ENCODE results near the gene PTCH2.
A peak's percentile ranks its signal among the peaks of the same experiment; 100 is the strongest.
"Not testable (repeated sequence)": the region's sequence is repeated elsewhere in the genome, so short reads cannot be mapped to it uniquely, and the experiment has no call there.

Gene PTCH2

DNA sequence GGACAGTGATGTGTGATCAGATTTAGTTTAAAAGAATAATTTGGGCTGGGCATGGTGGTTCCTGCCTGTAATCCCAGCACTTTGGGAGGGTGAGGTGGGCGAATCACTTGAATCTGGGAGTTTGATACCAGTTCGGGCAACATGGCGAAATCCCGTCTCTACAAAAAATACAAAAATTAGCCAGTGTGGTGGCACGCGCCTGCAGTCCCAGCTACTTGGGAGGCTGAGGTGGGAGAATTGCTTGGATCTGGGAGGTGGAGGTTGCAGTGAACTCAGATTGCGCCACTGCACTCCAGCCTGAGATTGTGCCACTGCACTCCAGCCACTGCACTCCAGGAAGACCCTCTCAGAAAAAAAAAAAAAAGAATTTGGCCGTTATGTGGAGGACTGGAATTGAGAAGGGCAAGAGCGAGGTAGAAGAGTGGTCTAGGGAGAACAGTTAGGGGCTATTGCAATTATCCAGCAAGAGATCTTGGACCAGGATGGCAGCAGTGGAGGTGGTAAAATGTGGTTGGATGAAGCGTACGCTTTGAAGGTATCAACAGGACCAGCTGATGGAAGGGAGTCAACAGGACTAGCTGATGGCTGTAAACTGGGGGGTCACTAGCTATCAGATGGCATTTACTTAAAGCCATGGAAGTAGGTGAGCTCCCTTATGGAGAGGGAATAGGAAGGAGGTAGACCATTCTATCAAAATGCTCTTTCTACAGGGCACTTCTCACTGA lies 25.1 kb downstream of the PTCH2 start:
- DNase-seq, result no peak

DNA sequence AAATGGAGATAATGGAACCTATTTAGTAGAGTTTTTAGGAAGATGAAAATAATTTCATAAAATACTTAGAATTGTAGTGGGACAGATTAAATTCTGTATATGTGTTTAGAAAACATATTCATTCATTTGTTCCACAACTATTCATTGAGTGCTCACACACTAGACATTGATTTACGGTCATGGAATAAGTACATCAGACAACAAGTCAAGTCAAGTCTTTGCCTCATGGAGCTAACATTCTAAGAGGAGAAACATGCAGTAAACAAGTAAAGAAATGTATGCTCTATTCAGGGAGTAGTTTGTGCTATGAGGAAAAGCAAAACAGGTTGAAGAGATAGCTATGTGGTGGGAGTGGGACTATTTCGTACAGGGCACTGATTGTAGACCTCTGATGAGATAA lies 25.7 kb downstream of the PTCH2 start:
- no peak for DNase-seq

DNA sequence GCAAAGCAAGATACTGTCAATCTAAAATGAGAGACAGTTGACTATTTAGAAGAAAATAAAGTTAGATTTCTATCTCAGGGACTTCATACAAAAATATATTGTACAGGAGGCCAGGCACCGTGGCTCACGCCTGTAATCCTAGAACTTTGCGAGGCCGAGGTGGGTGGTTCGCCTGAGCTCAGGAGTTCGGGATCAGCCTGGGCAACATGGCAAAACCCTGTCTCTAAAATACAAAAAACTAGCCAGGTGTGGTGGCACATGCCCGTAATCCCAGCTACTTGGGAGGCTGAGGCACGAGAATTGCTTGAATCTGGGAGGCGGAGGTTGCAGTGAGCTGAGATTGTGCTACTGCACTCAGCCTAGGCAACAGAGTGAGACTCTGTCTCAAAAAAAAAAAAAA lies 27.1 kb downstream of the PTCH2 start:
- DNase-seq, result not testable (repeated sequence)

DNA sequence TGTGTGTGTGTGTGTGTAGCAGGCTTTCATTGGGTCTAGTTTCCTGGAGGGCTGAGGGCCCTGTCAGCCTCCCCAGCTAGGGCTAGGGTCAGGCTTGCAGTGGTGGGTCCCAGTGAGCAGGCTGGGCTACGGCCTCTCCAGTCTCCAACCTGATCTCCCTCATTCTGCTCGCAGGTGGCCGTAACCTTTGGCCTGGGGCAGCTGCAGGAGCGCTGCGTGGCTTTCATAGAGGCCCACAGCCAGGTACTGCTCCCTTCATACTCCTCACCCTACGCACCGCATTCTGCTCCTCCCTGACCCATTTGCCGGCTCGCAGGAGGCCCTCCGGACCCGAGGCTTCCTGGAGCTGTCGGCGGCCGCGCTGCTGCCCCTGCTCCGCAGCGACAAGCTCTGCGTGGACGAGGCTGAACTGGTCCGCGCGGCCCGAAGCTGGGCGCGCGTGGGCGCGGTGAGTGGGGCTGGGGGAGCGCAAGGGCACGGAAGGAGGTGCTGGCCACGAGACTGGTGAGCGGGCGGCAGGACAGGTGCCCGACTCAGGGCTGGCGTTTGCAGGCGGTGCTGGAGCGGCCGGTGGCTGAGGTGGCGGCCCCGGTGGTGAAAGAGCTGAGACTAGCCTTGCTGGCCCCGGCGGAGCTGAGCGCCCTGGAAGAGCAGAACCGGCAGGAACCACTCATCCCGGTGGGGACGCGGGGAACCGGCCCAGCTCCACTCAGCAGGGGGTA lies 30.1 kb downstream of the PTCH2 start:
- DNase-seq, result no peak

DNA sequence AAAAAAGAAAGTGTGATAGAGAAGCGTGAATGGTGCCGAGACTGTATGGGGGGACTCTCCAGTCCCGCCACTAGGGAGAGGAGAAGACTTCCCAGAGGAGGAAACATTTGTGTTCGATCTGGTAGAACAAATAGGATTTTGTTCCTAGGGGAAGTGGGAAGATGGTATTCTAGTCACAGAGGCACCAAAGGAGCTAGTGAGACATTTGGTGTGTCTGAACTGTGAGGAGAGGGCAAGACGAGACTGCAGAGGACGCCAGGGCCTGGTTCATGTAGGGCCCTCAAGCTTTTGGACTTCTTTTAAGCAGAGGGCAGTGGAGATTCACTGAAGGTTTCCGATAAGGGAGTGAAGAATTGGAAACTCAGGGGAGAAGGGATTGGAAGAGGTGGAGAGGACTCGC lies 31.8 kb downstream of the PTCH2 start:
- no peak for DNase-seq

DNA sequence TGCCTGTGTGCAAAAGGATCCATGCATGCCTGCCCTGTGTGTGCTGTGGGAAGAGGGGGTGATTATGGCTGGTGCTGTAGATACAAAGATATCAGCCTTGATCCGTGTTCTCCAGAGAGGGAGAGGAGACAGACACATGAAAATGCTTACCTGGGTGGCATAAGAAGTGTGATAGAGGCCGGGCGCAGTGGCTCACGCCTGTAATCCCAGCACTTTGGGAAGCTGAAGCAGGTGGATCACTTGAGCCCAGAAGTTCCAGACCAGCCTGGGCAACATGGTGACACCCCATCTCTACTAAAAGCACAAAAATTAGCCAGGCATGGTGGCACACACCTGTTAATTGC lies 32.3 kb downstream of the PTCH2 start:
- not testable (repeated sequence) for DNase-seq

DNA sequence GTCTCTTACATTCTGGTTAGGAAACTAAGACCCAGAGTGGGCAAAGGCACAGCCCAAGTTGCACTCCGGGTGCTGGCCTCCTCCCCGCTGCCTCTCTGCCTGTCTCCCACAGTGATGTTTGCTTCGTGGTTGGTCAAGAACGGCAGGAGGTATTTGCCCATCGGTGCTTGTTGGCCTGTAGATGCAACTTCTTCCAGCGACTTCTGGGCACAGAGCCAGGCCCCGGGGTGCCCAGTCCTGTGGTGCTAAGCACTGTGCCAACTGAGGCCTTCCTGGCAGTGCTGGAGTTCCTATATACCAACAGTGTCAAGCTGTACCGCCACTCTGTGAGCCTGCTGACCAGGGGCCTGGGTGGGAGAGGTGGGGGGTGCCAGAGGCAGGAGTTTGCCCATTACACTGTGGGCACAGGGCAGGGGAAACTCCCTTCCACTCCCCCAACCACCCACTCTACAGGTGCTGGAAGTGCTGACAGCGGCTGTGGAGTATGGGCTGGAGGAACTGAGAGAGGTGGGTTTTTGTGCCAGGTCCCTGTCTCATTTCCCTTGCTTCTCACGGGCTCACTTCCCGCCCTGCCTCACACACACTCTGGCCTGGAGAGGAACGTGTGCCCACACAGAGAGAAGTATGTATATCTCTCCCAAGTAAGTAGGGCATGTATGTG lies 32.8 kb downstream of the PTCH2 start:
- no peak for DNase-seq

DNA sequence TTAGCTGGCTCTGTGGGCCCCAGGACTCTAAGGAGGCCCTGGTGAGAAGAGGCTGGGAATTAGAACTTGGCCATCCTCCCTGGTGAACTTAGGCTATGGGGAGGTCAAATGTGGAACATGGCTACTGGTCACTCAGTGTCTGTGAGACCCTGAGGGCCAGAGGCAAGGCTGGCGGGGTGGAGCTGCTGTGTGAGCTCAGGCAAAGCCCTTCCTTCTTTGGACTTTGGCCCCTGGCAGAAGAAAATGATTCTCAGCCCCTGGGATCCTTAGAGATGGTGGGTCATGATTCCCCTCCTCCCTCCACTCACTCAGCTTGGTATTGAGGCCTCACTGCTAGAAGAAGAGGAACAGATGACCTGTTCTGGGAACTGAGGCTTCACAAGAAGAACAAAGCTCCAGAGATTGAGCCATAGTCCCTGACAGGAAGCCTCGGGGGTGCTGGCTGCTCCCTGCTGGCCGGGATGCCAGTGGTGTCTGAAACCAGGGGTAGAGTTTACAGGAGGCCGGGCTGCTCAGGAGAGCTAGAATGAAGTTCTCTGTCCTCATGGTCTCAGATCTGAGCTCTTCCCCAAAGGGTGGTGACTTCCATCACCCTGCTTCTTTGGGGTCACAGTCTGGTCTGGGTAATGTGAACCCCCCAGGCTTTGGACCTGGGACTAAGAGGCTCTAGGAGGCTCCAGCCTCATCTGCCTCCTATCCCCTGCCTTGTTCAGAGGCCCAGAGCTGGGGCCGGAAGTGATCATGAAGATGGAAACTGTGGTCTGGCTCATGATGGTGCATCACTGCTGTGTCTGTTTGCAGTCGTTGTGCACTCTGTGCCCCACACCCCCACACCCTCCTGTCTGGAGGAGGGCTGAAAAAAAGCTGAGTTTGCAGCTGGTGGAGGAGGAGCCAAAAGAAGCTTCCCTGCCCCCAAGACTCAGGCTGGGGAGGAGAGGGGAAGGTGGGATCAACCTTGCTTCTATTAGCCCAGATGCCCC lies 33.8 kb downstream of the PTCH2 start:
- peak; percentile 81 for DNase-seq

DNA sequence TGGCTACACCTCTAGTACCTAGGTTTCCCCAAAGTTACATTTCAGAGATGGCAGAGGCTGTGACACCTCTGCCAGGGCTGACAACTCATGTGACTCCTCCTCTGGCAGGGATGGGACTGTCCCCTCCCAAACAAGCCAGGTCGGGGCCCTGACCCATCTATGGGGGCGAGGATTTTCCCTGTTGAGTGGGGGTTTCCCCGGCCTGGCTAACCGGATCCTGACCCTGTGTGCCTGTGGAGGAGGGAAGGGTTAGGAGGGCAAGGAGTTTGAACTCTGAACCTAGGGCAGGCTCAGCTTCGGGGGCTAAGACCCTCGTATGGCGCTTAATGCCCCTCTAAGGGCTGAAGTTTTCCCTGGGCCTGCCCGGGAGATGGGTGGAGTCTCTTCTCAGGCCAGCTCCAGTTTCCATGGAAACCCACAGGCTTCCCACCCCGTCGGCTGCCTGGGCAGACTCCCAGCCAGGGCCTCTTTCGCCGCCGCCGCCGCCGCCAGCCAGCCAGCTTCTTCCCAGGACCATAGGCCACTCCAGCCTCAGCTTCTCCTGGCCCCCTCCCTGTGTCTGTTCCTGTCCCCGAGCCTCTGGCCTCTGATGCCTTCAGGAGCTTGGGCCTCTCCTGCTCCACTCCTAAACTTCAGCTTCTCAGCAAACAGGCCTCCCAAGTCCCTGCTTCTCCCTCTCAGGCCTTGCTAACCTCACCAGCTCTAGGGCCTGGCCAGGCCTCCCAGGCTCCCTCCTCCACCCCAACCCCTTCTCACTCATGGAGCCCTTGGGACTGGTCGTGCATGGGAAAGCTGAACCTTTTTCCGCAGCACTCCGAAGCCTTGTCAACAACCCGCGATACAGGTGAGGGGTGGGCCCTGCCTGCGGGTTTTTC lies 34.8 kb downstream of the PTCH2 start, which contains the start of gene BTBD19:
Gene BTBD19, plus strand, starts transcription at position 461 of the 875 bp plus-strand sequence. Its CDS starts 298 bp downstream, at position 759.
- peak; percentile 70 for DNase-seq

DNA sequence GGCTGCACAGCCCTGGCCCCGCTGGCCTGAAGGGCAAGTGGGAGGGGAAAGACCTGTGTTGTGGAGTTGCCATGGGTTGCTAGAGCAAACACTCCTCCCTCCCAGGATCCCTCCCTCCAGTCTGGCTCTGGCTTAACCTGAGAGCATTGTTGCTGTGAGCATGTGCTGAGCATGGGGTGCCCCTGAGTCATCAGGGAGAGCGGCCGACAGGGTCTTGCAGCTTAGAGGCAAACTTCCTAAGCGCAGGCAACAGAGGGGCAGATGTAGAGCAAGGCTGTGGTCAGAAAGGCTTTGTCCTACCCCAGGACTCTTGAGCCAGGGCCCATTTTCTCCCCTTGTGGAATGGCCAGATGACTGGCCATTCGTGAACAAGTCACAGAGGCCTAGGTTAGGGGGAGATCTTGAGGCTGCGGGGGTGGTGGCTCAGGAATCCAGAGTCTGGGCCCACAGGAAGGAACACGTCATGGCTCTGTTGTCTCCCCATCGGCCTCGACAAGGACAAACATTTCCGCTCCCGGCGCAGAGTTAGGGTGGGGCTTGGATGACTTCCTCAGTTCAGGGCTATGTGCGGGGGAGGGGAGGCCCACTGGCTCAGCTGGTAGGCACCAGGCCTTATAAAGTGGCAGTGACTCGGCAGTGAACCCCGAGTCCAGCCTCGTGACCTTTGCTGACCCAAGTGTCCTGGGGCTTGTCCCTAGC lies 35.5 kb downstream of the PTCH2 start:
- peak; percentile 79 for DNase-seq

DNA sequence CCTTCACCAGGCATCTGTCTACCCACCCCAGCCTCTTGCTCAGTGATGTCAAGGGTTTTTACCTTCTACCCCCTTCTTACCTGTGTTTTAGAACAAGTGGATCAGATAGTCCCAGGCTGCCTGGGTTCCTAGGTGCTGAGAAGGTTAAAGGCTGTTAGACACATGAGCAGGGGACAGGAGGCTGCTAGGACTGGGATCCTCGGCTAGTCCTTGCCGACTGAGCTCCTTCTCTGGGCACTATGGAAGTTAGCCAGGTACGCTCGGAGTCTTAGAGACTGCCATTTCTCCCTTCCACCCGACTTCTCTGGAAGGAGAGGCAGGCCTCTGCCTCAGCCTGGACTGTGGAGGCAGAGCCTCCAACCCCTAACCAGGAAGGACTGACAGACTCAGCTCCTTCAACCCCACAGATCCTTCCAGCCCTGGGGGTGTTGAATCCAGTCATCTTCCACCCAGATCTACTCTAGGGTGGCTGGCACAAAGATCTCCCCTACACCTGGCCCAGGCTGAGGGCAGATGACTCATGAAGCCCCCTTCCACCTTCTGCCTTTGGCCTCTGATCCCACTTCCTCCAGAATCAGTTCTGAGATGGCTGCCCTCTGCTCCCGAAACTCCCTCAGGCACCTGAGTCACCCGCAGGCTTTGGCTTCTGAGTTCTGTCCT lies 36.2 kb downstream of the PTCH2 start, which contains the start of gene DYNLT4:
Gene DYNLT4, minus strand, starts transcription at position 648 of the 660 bp plus-strand sequence. CDS start 683 bp downstream, outside the sequence.
- no peak for DNase-seq

DNA sequence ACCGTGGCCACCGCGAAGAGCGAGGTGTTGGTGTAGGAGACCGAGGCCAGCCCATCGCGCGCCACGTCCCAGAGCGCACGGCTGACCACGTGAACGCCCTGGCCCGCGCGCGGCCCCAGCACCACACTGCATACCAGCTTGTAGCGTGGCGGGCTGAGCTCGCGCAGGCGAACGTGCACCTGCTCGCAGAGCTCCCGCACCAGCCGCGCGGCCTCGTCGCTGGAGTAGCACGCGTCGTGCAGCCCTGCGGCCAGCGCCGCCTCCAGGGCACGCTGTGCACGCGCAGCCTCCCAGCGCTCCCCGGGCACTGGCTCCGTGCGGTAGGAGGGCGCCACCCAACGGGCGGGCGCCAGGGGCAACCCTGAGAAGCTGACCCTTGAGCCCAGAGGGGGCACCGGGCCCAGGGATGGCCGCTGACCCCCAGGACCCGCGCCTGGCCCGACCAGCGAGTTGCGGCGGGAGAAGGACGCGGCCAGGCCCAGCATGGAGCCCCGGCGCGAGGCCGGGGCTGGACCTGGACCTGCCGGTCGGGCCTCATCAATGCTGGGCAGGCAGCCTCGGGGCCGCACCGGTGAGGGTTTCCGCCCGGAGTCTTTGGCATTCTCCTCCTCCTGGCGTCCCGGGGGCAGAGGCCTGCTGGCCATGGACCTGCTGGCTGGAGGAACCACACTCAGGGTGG lies 36.9 kb downstream of the PTCH2 start:
- no peak for DNase-seq

DNA sequence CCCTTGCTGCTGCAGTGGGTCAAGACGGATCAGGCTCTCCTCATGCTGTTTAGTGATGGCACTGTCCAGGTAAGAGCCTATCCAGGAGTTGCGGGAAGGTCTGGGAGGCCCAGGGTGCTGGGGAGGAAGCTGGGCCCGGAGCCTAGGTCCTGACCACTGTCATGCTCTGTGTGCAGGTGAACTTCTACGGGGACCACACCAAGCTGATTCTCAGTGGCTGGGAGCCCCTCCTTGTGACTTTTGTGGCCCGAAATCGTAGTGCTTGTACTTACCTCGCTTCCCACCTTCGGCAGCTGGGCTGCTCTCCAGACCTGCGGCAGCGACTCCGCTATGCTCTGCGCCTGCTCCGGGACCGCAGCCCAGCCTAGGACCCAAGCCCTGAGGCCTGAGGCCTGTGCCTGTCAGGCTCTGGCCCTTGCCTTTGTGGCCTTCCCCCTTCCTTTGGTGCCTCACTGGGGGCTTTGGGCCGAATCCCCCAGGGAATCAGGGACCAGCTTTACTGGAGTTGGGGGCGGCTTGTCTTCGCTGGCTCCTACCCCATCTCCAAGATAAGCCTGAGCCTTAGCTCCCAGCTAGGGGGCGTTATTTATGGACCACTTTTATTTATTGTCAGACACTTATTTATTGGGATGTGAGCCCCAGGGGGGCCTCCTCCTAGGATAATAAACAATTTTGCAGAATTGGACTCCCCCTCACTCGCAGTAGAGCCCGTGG lies 37.6 kb downstream of the PTCH2 start:
- DNase-seq, result no peak

DNA sequence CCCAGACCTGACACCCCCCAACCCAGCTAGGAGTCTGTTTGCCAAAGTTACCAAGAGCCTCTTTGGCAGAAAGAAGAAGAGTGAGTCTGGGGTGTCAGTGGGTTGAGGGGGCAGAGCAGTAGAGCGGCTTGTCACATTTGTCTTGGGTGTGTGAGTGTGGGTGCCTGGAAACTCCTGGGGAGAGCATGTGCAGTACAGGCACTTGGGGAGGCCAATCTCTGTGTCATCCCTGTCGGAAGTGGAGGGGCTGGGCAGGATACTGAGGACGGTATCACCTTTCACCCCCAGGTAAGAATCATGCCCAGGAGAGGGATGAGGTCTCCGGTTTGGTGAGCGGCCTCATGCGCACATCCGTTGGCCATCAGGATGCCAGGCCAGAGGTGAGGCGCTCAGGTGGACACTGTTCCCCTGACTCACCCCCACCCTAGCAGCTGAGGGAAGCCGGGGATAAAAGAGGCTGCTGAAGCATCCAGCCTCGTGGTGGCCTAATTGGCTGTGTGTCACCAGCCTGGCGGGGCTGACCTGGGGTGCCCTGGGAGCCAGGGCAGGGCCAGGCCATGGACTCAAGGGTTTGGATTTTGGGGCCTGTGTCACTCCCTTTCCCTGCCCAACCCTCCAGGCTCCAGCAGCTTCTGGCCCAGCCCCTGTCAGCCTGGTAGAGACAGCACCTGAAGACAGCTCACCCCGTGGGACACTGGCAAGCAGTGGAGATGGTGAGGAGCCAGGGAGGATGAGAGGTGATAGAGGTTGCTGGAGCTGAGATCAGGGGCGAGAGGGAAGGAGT lies 39.5 kb downstream of the PTCH2 start:
- no peak for DNase-seq

DNA sequence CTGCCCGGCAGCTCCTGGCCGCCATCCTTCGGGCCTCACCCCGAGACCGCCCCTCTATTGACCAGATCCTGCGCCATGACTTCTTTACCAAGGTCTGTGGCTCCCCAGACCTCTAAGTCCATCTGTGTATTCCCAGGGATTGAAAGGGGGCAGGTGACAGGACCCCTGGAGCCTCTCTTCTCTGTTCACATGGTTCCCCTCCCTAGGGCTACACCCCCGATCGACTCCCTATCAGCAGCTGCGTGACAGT lies 40.1 kb downstream of the PTCH2 start:
- no peak for DNase-seq

DNA sequence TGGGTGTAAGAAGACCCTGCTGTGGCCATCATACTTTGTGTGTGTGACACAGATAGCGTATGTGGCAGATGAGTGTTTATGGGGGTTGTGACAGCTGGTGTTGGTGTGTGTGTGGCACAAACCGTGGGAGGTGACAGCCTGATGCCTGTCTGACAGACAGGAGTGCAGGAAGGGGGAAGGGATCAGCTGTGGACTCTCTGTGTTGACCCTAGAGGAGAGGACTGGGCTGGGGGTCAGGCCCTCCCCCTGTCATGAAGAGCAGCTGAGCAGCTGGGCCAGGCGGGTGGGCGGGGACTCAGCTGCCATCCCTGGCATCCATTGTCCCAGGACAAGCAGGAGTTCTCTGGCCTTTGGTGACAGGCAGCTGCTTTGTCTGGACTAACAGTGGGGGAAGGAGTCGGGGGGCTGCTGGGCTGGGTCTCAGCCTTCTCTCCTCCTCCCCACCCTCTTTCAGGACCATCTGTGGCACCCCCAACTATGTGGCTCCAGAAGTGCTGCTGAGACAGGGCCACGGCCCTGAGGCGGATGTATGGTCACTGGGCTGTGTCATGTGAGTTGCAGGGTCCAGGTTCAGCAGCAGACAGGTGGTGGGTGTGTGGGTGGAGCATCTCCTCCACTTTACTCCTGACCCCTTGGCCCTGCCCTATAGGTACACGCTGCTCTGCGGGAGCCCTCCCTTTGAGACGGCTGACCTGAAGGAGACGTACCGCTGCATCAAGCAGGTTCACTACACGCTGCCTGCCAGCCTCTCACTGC lies 40.6 kb downstream of the PTCH2 start:
- no peak for DNase-seq

DNA sequence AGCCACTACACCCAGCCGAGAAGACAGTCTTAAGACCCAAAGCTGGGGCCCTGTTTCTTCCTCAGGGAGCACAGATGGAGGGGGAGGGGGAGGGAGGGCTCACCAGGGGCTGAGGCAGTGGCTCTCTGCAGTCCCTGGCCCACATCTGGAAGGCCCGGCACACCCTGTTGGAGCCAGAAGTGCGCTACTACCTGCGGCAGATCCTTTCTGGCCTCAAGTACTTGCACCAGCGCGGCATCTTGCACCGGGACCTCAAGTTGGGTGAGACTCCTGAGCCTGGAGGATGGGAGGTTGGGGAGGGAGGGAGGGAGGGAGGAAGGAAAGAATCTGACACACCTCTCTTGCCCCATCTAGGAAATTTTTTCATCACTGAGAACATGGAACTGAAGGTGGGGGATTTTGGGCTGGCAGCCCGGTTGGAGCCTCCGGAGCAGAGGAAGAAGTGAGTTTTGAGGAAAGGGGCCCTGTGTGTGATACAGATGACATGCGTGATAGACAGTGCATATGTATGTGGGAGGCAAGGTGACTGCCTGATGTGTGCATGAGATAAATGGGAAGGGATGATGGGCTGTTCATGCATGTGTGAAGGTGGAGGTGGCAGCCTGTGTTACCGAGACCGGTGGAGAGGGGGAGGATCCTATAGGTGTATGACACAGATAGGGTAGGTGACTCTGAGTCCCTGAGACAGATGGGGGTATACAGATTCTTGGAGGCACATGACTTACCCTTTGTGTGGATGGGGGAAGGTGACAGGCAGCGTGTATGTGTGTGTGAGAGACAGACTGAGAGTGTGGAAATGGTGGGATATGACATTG lies 41.4 kb downstream of the PTCH2 start:
- DNase-seq, result no peak

Measured in activated T-cell treated with anti-CD3 and anti-CD28 coated beads for 4 hours (primary cell).